Sigmoid colon (tissue), 4 donors: Measurements from ENCODE around the gene SAP30.

Source experiments
- EP300 ChIP-seq, 4 donors: sonication (generic); formaldehyde crosslinking; IDR thresholded peaks; one replicate each; pipeline ENCODE4 v1.6.1; 2017; ENCODE audit warnings: antibody characterized with exemption in 4 of 4
- POLR2A ChIP-seq, 2 donors: fragments of 450-650 bp; IDR thresholded peaks; one replicate each; pipeline ENCODE4 v1.6.1; 2016; ENCODE audit warnings: antibody characterized with exemption in 2 of 2, mild to moderate bottlenecking in 2 of 2, moderate library complexity in 2 of 2
- POLR2AphosphoS5 ChIP-seq, 4 donors: sonication (generic); formaldehyde crosslinking; IDR thresholded peaks; one replicate each; pipeline ENCODE4 v1.6.1; 2017; ENCODE audit warnings: antibody characterized with exemption in 4 of 4
- TF ChIP-seq, protein P1 (sequence below), 4 experiments: fragments of 450-650 bp in 3 of 4; fragments of 200-600 bp in 1 of 4; IDR thresholded peaks; one replicate each; pipeline ENCODE4 v1.5.1; 2016 to 2019; ENCODE audit warnings: antibody characterized with exemption in 4 of 4, mild to moderate bottlenecking in 3 of 4, moderate library complexity in 2 of 4

DNA sequence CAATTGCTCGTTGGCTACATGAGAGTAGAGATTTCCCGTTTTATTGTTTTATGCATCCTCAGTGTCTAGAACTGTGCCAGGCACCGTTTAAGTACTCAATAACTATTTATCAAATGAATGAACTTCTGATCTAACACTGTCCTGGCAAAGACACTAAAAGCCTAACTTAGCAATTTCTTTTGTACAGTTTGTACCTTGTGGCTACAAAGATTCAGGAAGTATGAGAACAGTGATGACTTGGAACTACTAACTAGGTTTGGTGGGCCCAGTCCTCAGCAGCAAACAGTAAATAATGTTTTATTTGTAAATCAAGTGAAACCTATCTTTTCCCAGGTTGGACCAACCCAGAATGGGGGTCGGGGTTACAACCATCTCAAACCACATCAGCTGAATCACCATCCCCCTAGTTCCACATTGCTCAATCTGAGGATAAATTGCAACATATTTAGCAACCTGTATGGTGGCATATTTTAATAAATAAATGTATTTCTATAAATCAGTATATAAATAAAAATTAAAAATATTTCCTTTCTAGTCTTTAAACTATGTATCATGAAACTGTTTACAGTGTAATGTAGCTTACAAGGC is 40.4 kb downstream of the SAP30 start:
- TF ChIP-seq, protein P1, sequence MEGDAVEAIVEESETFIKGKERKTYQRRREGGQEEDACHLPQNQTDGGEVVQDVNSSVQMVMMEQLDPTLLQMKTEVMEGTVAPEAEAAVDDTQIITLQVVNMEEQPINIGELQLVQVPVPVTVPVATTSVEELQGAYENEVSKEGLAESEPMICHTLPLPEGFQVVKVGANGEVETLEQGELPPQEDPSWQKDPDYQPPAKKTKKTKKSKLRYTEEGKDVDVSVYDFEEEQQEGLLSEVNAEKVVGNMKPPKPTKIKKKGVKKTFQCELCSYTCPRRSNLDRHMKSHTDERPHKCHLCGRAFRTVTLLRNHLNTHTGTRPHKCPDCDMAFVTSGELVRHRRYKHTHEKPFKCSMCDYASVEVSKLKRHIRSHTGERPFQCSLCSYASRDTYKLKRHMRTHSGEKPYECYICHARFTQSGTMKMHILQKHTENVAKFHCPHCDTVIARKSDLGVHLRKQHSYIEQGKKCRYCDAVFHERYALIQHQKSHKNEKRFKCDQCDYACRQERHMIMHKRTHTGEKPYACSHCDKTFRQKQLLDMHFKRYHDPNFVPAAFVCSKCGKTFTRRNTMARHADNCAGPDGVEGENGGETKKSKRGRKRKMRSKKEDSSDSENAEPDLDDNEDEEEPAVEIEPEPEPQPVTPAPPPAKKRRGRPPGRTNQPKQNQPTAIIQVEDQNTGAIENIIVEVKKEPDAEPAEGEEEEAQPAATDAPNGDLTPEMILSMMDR (IDR thresholded peaks at IDR 0.05) = no peak
- TF ChIP-seq POLR2A (IDR thresholded peaks at IDR 0.05) (no peak), EP300 (IDR thresholded peaks at IDR 0.05) (peak in 2 of 4 donors; percentile 22 to 24), POLR2AphosphoS5 (IDR thresholded peaks at IDR 0.05) (peak in 1 of 4 donors; percentile 5)
